ENCODE results near the gene AP3S2.

AP3S2 gene

DNA sequence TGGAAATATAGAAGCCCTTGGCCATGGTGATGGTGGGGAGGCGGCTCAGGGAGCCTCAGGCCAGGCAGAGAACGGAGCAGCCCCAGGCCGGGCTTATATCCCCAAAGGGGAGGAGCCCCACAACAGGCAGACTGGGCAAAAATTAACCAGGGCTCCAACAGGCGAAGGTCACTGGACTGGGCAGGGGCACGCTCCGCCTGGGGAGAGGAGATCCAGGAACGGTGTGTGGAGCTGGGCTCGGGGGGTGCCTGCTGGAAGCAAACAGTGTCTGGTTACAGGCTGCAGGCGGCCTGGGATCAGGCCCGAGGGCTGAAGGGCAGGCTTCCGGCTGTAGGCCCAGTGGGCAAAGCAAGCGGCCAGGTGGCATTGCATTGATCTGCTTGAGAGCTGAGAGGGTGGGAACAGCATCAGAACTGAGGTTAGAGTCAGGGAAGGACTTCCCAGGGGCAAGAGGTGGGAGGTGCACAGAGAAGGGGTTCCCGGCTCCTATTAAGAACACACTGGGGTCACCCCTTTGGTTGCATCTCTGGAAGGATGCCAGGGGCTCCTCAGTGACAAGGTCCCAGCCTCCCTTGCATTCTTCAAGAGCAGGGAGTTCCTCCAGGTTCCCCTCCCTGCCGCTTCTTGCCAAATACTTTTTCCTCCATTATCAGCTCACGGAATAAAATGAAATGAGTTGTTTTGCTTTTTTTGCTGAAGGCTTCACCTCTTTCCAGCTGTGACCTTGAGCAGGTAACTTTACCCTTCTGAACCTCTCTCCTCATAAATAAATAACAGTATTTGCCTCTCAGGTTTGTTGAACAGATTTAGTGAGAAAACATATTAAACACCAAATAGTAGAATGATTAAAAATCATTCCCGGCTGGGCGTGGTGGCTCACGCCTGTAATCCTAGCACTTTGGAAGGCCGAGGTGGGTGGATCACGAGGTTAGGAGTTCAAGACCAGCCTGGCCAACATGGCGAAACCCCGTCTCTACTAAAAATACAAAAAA, 86.9 kb downstream of the AP3S2 start:
- Histone ChIP-seq H3K4me3 (IDR thresholded peaks at IDR 0.05; ENCODE audit: insufficient read depth, low read depth, low read length) (no peak overlapping the region), H4K20me1 (ENCODE audit: insufficient read depth) (no peaks in the 10 kb centered on the region), H3K36me3 (ENCODE audit: insufficient read depth) (no peaks in the 10 kb centered on the region), H3K4me1 (ENCODE audit: low read depth, poor library complexity, severe bottlenecking) (no peaks in the 10 kb centered on the region), H3K9ac (no peak overlapping the region), H3K27me3 (ENCODE audit: insufficient read depth, low read depth) (no peaks in the 10 kb centered on the region), H3K4me2 (no peak overlapping the region), H3K79me2 (ENCODE audit: insufficient read depth, low read depth) (no peaks in the 10 kb centered on the region), H3K27ac (no peak overlapping the region), H2AFZ (ENCODE audit: low read depth) (no peak overlapping the region)
- TF ChIP-seq, protein P1, sequence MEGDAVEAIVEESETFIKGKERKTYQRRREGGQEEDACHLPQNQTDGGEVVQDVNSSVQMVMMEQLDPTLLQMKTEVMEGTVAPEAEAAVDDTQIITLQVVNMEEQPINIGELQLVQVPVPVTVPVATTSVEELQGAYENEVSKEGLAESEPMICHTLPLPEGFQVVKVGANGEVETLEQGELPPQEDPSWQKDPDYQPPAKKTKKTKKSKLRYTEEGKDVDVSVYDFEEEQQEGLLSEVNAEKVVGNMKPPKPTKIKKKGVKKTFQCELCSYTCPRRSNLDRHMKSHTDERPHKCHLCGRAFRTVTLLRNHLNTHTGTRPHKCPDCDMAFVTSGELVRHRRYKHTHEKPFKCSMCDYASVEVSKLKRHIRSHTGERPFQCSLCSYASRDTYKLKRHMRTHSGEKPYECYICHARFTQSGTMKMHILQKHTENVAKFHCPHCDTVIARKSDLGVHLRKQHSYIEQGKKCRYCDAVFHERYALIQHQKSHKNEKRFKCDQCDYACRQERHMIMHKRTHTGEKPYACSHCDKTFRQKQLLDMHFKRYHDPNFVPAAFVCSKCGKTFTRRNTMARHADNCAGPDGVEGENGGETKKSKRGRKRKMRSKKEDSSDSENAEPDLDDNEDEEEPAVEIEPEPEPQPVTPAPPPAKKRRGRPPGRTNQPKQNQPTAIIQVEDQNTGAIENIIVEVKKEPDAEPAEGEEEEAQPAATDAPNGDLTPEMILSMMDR (conservative IDR thresholded peaks at IDR 0.05; ENCODE audit: low read depth, low read length), result no peak

DNA sequence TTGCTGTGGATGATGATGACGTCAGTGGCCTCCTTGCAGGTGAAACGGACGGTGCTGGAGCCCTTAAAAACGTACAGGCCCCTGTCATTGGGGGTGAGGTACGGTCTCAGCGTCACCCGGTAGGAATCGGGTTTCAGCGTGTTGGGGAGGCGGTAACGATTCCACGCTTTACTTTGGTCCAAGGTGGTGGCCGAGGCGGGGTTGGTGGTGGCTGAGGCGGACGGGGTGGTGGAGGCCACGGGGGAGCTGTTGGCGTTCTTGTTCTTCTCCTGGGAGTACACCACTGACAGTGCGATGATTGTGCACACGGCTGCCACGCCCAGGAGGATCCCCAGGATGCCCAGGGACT, 87.6 kb downstream of the AP3S2 start:
- H3K9ac ChIP-seq, result no peak overlapping the region
- H2AFZ ChIP-seq (ENCODE audit: low read depth), result no peak overlapping the region
- H4K20me1 ChIP-seq (ENCODE audit: insufficient read depth), result no peaks in the 10 kb centered on the region
- no peaks in the 10 kb centered on the region for H3K79me2 ChIP-seq (ENCODE audit: insufficient read depth, low read depth)
- no peaks in the 10 kb centered on the region for H3K36me3 ChIP-seq (ENCODE audit: insufficient read depth)
- no peak overlapping the region for H3K27ac ChIP-seq
- TF ChIP-seq, protein P1 (conservative IDR thresholded peaks at IDR 0.05; ENCODE audit: low read depth, low read length), result no peak
- no peaks in the 10 kb centered on the region for H3K4me1 ChIP-seq (ENCODE audit: low read depth, poor library complexity, severe bottlenecking)
- H3K4me3 ChIP-seq (IDR thresholded peaks at IDR 0.05; ENCODE audit: insufficient read depth, low read depth, low read length), result no peak overlapping the region
- H3K27me3 ChIP-seq (ENCODE audit: insufficient read depth, low read depth), result no peaks in the 10 kb centered on the region
- H3K4me2 ChIP-seq, result no peak overlapping the region

DNA sequence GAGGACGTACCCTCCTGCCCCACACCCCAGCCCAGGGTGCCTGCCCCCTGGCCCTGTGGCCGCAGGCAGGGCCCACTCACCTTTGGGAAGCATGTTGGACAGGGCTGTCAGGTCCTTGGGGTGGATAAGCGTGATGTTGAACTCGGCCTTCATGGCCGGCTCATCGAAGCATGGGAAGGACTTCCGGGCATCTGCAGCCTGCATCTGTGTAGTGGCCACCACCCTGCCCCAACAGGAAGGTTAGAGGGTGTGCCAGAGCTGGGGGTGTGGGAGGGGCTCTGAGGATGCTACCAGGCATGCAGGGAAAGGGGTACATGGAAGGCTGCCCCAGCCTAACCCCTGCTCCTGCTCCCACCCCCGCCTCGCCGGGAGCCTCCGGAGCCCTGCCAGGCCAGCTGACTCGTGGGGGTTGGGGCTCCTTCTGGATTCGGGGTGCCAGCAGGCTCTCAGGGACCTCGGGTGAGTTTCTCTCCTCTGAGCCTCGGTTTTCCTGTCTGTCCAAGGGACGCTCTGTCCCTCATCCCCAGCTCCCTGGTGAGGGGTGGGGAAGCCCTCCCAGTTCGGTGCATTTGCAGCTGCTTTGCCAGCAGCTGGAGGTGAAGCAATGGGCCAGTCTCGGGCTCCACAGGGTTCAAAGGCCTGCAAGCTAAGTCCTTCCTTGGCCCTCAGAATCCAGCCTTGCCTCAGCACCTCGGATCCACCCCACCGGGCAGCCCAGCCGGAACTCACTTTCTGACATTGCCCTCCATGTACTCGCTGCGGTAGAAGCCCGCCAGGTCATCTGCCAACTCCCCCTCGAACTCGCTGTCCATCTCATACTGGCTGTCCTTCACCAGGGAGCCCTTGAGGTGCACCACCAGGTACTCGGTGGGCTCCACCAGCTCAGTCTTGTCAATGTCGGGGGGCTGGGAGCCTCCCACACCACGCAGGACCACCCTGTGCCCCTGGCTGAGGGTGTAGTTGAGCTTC, 88.3 kb downstream of the AP3S2 start:
- Histone ChIP-seq H3K4me2 (no peak overlapping the region), H3K27ac (no peak overlapping the region), H3K4me3 (IDR thresholded peaks at IDR 0.05; ENCODE audit: insufficient read depth, low read depth, low read length) (no peak overlapping the region), H3K36me3 (ENCODE audit: insufficient read depth) (no peaks in the 10 kb centered on the region), H3K79me2 (ENCODE audit: insufficient read depth, low read depth) (no peaks in the 10 kb centered on the region), H3K27me3 (ENCODE audit: insufficient read depth, low read depth) (no peaks in the 10 kb centered on the region), H3K9ac (no peak overlapping the region), H3K4me1 (ENCODE audit: low read depth, poor library complexity, severe bottlenecking) (no peaks in the 10 kb centered on the region), H2AFZ (ENCODE audit: low read depth) (no peak overlapping the region), H4K20me1 (ENCODE audit: insufficient read depth) (no peaks in the 10 kb centered on the region)
- TF ChIP-seq, protein P1 (conservative IDR thresholded peaks at IDR 0.05; ENCODE audit: low read depth, low read length), result no peak

DNA sequence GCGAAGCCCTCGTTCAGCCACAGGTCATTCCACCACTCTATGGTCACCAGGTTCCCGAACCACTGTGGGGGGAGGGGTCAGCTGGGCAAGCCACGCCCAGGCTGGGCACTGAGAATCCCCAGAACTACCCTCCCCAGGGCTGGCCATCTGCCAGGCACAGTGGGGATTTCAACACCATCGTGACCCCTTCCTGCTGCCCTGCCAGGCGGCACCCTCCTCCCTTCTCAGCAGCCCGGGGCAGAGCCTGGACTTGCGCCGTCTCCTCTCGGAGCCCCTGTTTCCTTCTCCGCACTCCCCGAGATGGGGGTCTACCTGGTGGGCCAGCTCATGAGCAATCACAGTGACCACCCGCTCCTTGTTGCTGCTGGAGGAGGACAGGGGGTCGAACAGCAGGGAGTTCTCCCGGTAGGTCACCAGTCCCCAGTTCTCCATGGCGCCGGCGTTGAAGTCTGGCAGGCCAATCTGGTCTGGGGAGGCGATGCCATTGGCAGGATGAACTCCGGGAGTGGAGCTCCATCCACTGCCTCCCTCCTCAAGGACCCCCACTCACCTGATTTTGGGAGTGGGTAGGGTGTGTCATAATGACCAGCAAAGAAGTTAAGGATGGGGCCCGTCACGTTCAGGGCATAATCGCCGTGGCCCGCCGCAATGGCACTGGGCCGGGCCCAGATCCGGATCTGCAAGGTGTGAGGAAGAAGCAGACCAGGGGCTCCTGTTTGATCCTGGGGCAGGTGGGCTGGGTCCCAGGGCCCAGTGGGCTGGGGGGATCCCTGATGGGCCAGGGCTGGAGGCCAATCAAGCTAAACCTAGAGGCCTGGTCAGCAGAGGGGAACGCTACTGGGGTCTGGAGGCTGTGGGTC, 89.6 kb downstream of the AP3S2 start:
- TF ChIP-seq, protein P1 (conservative IDR thresholded peaks at IDR 0.05; ENCODE audit: low read depth, low read length), result no peak
- Histone ChIP-seq H3K79me2 (ENCODE audit: insufficient read depth, low read depth) (no peaks in the 10 kb centered on the region), H3K27ac (no peak overlapping the region), H3K4me3 (IDR thresholded peaks at IDR 0.05; ENCODE audit: insufficient read depth, low read depth, low read length) (no peak overlapping the region), H4K20me1 (ENCODE audit: insufficient read depth) (no peaks in the 10 kb centered on the region), H3K4me2 (no peak overlapping the region), H3K4me1 (ENCODE audit: low read depth, poor library complexity, severe bottlenecking) (no peaks in the 10 kb centered on the region), H3K36me3 (ENCODE audit: insufficient read depth) (no peaks in the 10 kb centered on the region), H3K27me3 (ENCODE audit: insufficient read depth, low read depth) (no peaks in the 10 kb centered on the region), H3K9ac (no peak overlapping the region), H2AFZ (ENCODE audit: low read depth) (no peak overlapping the region)
